Choroid plexus epithelial cell (primary cell): Measurements from ENCODE around the gene CCDC28B.

Source experiments
- DNase-seq: peaks from one replicate; pipeline ENCODE4 v3.0.0-alpha.2; 2010; ENCODE audit warnings: low read depth
- H3K4me3 ChIP-seq: 2 replicates; pipeline ENCODE4 v1.5.1; 2011; ENCODE audit warnings: low read depth, mild to moderate bottlenecking, control low read depth, low read length, moderate library complexity
- TF ChIP-seq, protein P1 (sequence below): conservative IDR thresholded peaks from 2 replicates; pipeline ENCODE4 v1.5.1; 2011; ENCODE audit warnings: low read depth, mild to moderate bottlenecking, control low read depth, inconsistent platforms, low read length, moderate library complexity

Gene CCDC28B

DNA sequence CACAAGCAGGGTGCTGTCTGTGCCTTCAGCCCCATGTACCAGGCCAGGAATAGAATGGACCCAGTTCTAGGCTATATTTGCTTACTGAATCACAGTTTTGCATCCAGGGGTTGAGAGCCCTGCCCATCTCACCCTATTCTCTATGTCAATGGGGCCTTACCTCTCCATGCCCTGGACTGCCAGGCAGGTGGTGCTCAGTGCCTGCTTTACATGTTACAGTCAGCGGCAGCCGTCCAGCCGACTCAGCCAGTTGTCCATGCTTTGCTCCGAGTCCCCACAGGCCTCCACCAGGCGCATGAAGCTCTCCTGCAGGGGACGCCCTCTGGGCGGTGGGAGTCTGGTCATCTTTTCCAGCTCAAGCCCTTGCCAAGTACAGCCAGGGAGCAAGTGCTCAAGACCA is 34.4 kb downstream of the CCDC28B start:
- no peak for DNase-seq
- TF ChIP-seq, protein P1, sequence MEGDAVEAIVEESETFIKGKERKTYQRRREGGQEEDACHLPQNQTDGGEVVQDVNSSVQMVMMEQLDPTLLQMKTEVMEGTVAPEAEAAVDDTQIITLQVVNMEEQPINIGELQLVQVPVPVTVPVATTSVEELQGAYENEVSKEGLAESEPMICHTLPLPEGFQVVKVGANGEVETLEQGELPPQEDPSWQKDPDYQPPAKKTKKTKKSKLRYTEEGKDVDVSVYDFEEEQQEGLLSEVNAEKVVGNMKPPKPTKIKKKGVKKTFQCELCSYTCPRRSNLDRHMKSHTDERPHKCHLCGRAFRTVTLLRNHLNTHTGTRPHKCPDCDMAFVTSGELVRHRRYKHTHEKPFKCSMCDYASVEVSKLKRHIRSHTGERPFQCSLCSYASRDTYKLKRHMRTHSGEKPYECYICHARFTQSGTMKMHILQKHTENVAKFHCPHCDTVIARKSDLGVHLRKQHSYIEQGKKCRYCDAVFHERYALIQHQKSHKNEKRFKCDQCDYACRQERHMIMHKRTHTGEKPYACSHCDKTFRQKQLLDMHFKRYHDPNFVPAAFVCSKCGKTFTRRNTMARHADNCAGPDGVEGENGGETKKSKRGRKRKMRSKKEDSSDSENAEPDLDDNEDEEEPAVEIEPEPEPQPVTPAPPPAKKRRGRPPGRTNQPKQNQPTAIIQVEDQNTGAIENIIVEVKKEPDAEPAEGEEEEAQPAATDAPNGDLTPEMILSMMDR = no peak
- H3K4me3 ChIP-seq = no peak overlapping the region

DNA sequence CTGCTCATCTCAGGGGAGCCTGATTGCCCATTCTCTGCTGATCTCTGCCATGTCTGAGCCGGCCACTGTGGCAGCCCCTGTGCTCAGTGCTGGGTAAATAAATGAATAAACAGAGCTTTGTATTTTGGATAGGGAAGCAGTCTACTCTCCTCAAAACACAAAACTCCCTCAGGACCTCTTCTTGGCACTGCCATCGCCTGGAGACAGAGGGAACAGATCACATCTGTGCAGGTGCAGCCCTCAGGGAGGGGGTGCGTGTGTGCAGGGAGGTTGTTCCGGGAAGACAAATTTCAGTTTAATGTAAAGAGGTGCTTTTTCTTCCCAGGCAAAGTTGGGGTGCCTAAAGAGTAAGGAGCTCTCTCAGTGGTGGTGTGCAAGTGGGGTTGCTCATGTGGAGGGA is 38.9 kb downstream of the CCDC28B start:
- DNase-seq = no peak
- TF ChIP-seq, protein P1 = no peak
- no peak overlapping the region for H3K4me3 ChIP-seq

DNA sequence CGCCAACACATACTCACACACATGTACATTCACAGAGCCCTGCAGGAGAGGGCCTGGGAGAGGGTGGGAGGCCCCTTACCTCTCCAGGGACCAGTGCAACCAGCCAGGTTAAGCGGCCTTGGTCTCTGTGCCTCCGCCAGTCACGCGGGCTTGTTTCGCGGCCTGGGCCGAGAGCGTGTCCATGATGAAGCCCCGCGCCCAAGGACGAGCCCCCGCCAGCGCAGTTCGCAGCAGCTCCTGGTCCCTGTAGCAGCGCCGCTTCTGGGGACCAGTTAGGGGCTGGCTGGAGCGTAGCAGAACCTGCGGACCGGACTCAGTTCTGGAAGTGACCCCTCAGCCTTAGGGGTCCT is 39.4 kb downstream of the CCDC28B start:
- no peak for DNase-seq
- H3K4me3 ChIP-seq = peak overlapping the region; percentile 59
- TF ChIP-seq, protein P1 = no peak

DNA sequence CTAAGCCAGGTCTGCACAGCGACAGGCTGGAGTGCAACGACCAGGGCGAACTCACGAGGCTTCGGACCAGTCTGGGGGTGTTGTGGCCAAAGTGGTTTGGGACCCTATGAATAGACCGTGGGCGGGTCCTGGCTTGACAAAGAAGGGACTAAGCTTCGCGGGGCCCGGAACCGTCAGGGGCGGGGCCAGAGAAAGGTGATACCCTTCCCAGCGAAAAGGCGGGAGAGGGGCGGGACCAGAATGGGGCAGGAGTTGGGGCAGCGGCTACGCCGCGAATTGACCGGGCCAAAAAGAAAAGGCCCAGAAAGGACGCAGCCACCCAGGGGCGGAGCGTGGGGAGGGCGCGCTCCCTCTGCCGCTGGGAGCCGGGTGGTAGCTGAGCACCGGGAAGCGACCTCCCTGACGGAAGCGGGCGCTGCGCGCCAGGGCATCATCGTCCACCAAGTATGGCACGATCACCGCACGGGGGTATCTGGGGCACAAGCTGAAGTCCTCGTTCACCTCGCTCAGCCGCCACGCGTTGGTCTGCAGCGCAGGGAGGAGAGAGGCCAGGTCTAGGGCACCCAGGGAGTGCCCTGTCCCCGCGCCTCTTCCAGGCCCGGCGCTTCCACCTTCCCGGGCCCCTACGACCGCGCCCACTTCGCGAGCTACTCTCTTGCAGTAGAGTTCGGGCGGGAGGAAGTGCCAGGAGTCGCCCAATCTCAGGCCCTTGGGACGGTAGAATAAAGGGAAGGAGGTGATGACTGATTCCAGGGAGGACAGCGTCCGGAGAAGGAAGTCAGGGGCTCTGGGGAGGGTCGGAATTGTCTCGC is 40.0 kb downstream of the CCDC28B start:
- TF ChIP-seq, protein P1 = peak; percentile 9
- DNase-seq = no peak
- peak overlapping the region; percentile 59 for H3K4me3 ChIP-seq

DNA sequence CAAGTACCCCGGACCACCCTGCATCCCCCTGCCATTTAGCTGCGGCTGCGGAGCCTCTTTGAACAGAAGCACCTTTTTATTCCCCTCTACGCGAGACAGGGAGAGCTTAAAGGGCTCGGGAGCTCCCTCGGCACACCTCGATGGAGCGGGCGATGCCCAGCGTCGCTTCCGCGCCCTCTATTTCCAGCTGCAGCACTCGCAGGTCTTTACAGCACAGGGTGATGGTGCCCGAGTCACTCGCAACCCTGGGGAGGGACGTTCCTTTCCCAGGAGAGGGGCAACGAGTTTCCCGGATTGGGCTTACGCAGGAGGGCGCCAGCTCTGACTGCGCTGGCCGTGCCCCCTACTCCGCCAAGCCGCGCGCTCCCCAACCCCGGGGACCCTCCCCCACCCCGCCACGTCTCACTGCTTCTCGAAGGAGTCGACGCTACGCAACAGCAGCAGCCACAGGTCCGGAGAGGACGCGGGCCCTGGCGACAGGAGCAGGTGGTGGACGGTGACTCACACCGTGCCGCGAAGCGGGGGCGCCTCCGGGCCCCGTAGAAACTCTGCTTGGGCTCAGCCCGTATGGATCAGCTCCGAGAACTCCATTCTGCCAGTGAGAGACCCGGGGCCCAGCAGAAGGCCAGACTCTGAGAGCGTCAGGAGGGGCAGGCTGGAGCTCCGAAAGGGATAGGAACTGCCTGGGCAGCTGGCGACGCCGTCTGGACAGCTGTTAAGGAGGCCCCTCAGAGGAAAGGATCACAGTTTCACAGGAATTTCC is 40.8 kb downstream of the CCDC28B start:
- TF ChIP-seq, protein P1 = peak; percentile 5
- peak overlapping the region; percentile 59 for H3K4me3 ChIP-seq
- peak; percentile 42 for DNase-seq

DNA sequence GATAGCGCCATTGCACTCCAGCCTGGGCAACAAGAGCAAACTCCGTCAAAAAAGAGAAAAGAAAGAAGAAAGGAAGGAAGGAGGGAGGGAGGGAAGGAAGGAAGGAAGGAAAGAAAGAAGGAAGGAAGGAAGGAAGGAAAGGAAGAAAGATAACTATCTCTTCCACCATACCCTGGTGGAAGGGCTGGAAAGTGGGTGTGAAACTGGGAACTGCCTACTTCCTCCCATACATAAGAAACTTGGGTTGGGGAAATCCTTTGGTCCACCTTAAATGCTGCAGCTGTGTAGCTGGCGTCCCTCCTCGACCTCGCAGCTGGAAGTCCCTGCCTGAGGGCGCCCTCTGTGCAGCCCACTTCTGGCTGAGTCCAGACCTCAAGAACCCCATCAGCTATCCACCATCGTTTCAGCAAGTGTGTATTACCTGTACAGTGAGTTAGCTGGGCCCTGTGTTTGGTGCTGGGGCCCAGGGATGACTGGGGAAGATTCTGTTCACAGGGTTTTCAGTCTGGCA is 42.0 kb downstream of the CCDC28B start:
- peak; percentile 30 for DNase-seq
- H3K4me3 ChIP-seq = no peak overlapping the region
- TF ChIP-seq, protein P1 = no peak
